Measurements from ENCODE around the gene ZNF587.
"Not testable (repeated sequence)": the region's sequence is repeated elsewhere in the genome, so short reads cannot be mapped to it uniquely, and the experiment has no call there.

Gene ZNF587

DNA sequence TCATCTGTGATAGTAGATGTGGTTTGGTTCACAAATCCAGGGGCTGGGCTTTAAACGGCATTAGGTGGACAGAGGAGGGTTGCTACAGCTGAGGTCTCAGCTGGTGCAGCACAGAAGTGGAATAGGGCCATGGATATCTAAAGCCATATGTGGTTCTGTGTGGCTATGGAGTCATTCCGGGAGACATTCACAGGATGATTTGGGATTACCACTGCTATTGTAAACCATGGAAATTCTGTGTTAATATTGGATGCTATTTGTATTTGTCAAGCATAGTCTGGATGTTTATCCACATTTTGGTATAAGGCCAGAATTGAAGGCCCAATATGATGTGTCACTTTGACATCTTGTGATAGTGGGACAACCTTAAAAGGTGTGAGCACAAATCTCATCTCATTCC, 26.5 kb upstream of the ZNF587 start:
- not testable (repeated sequence) for DNase-seq

DNA sequence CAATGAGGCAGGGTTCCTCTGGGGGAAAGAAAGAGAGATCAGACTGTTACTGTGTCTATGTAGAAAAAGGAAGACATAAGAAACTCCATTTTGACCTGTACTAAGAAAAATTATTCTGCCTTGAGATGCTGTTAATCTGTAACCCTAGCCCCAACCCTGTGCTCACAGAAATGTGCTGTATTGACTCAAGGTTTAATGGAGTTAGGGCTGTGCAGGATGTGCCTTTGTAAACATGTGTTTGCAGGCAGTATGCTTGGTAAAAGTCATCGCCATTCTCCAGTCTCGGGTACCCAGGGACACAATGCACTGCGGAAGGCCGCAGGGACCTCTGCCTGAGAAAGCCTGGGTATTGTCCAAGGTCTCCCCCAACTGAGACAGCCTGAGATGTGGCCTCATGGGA, 26.1 kb upstream of the ZNF587 start:
- DNase-seq: not testable (repeated sequence)

DNA sequence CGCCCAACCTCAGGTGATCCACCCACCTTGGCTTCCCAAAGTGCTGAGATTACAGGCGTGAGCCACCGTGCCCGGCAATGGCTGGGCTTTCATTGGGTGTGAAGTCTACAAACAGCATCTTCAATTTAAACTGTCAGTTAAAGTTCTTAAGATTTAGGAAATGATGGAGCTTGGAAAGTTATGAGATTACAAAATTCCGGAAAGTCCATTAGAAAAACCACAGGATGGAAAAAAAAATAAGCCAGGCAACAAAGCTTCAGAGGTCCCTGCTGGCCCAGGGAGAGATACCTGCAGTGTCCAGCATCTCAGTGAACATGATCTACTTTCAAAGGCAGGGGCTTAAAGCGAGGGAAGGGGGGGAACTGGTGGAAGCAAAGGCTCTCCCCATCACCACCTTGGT, 24.1 kb upstream of the ZNF587 start:
- no peak for DNase-seq

DNA sequence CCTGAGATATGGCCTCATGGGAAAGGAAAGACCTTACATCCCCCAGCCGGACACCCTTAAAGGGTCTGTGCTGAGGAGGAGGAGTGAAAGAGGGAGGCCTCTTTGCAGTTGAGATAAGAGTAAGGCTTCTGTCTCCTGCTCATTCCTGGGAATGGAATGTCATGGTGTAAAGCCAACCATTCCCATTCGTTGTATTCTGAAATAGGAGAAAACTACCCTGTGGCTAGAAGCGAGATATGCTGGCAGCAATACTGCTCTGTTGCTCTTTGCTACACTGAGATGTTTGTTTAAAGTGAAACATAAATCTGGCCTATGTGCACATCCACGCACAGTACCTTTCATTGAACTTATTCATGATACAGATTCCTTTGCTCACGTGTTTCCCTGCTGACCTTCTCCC, 20.3 kb upstream of the ZNF587 start:
- no peak for DNase-seq

DNA sequence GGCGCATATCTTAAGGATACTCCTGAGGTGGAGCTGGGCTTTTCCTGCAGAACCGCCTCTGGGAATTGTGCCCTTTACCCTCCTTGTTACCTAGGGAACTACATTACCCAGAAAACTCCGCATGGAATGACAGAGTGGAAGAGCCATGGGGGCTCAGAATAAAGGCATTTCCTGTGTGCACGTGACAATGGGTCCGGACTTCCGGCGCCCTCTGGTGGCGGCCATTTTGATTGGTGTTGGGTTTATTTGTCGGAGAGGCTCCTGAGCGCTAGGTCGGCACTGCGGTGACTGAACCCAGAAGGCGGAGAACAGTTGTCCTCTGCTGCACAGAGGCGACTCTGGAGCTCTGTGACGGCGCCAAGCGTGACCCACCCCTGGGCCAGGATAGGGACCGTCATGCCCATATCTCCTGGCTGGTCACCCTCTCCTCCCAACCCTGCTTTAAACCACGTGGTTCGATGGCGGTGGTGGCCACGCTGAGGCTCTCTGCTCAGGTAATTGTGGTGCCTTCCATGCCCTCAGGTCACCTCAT, 19.5 kb upstream of the ZNF587 start, which contains the start of gene ZNF587B:
TSS of gene ZNF587B (plus strand) at position 229 of the 532 bp plus-strand sequence. CDS start at position 459, 230 bp downstream.
- no peak for DNase-seq

DNA sequence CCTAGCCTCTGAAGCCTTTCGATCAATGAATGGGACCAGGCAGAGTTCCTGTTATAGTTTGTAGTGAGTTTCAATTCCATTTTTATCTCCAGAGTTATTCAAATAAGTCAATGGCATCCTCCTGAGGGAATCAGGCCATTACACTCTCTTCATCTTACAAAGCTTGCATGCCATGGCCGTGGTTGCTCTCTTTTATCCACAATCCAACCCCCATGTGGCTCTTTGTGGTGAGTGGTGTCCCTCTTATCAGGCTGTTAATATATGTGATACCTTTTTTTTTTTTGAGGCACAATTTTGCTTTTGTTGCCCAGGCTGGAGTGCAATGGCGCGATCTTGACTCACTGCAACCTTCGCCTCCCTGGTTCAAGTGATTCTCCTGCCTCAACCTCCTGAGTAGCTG, 12.7 kb upstream of the ZNF587 start:
- DNase-seq: not testable (repeated sequence)

DNA sequence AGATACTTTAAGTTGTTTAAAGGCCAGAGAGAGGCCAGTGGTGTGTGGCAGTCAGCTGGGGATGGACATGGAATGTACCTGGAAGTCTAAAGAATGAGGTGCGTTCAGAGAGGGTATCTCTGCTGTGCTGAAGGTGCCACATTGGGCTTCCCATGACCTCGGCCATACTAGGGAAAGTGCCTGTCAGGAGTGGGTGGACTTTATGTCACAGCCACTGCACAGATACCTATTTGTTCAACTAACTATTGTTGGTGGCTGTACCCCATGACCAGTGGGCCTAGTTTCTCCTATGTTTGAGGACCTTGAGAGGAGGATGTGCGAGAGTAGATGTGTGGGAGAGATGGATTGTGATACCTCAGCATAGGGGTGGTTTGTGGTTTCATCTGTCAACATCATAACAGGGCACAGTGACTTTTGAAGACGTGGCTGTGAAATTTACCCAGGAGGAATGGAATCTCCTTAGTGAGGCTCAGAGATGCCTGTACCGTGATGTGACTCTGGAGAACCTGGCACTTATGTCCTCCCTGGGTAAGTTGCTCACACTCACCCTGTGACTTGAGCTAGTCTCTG, 11.0 kb upstream of the ZNF587 start:
- DNase-seq: not testable (repeated sequence)

DNA sequence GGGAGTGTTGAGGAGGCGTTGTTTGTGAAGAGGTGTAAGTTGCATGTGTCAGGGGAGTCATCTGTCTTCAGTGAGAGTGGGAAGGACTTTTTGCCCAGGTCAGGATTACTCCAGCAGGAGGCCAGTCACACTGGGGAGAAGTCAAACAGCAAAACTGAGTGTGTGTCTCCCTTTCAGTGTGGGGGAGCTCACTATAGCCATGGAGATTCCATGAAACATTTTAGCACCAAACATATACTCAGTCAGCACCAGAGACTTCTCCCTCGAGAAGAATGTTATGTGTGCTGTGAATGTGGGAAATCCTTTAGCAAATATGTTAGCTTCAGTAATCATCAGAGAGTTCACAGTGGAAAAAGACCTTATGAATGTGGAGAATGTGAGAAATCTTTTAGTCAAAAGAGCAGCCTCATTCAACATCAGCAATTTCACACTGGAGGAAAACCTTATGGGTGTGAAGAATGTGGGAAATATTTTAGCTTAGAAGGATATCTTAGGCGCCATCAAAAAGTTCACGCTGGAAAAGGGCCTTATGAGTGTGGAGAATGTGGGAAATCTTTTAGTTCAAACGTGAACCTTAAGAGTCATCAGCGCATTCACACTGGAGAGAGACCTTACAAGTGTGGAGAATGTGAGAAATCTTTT, 8.4 kb upstream of the ZNF587 start:
- no peak for DNase-seq

DNA sequence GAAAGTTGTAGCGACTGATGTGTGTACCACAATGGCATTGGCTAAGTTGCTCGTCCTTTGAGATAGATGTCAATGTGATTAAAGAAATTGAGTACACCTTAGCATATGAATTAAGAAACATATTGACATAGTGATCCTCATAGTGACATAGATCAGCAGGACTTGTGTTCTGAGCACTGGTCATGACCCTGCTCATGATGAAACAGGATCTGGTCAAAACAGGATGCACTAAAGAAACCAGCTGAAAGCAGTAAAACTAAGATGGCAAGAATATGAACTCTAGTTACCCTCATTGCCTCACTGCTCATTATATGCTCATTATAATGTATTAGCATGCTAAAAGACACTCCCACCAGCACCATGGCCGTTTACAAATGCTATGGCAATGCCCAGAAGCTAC, 2.5 kb upstream of the ZNF587 start:
- not testable (repeated sequence) for DNase-seq

DNA sequence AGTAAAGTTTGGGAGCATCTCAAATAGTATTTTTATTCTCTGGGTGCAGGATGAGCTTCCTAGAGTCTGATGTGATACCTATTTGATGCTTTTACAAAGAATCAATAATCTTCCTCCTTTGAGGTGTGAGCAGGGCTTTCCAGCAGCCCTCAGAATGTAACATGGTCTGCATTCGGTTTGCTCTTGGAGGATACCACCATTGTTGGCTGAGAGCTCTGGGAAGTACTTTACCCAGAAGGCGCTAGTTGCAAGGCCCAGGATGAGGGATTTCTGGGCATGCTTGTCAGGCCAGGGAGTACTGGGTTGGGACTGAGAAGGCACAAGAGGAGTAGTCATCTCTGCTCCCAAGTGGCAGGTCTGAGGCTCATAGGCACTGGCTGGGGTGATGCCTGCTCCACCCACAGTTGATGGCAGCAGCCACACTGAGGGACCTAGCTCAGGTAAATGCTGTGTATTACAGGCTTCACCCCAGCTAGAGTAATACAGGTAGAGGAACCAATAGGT, 445 bp upstream of the ZNF587 start:
- not testable (repeated sequence) for DNase-seq

DNA sequence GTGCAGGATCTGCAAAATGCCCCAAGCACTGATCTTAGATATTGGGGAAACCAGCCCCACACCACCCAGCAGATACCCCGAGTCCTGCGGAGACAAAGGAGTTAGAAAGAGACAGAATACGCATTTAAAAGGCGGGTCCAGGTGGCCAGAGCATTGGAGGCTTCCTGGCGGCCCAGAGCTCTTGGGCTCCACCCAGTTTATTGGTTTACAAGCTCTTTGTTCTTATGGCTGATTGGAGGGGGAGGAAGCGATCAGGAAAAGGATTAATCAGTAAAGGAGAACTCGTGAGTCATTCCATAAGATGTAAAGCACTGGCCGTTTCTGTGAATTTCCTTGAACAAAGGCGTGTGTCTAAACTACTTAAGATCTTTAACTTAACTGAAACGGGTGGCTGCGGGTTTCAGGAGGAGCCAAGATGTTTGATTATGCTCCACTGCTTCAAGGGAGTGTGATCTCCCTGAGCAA, 926 bp downstream of the ZNF587 start:
- DNase-seq: no peak

DNA sequence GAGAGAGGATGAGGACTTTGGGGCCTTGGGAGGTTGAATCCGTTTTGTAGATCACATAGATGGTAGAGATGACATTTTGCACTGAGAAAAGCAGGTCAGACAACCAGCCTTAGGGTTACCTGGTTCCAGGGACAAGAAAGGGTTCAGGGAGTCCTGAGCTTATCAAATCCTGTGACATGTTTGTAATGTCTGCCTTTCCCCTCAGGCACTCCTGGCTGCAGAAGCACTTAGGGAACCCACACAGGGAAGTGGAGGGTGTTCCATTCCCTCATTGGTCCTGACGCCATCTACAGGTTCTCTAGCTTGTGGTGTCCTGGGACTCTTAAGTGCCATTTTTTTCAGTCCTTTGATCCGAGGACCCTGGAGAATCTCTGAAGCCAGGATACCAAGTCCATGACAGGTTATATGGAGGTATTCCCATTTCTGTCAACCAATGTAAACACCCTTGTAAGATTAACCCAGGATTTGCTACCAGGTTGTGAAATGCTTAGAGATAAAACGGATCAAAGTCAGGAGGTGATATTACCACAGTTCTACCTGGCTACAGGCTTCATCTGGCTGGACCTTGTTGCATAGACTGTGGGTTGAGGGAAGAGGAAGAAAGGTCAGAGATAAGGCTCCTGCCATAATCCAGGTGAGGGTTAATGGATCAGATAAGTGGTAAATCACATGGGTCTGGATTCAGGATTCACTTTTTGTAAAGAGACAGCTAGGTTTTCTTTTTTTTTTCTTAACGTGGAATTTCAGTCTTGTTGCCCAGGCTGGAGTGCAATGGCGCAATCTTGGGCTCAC, 2.3 kb downstream of the ZNF587 start:
- DNase-seq: not testable (repeated sequence)

DNA sequence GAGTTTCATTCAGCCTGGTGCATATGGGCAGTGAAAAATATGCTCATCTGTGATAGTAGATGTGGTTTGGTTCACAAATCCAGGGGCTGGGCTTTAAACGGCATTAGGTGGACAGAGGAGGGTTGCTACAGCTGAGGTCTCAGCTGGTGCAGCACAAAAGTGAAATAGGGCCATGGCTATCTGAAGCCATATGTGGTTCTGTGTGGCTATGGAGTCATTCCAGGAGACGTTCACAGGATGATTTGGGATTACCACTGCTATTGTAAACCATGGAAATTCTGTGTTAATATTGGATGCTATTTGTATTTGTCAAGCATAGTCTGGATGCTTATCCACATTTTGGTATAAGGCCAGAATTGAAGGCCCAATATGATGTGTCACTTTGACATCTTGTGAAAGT, 4.5 kb downstream of the ZNF587 start:
- DNase-seq: not testable (repeated sequence)

DNA sequence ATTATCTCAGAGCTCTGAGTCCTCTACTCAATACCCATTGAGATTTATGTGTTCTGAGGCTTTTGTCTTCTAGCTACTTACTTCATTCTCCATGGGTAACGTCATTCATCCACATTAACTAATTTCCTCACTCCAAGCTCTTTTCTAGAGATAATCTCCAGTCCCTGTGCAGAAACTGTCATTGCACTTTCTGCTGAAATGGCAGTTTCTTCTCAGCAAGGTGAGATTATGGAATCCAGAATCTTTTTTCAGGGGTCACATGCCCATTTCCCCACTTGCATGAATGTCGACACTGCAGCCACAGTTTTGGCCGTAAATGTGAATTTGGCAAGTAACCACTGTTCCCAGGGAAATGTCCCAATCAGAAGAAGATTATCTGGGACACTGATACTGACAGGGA, 12.7 kb downstream of the ZNF587 start:
- DNase-seq: not testable (repeated sequence)

DNA sequence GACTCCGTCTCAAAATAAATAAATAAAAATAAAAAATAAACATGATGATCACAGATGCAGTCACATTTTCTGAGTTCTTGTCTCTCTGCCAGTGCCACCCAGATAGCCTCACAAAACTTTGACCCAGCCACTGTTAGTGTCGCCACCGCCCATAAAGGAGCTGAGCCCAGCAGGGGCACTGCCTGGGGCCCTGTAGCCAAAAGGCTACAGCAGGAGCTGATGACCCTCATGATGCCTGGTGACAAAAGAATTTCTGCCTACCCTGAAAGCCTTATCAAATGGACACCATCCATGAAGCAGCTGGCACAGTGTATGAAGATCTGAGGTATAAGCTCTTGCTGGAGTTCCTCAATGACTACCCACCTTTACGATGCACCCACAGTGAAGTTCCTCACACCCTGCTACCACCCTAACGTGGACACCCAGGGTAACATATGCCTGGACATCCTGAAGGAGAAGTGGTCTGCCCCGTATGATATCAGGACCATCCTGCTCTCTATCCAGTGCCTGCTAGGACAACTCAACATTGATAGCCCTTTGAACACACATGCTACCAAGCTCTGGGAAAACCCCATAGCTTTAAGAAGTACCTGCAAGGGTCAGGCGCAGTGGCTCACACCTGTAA, 18.3 kb downstream of the ZNF587 start:
- no peak for DNase-seq

DNA sequence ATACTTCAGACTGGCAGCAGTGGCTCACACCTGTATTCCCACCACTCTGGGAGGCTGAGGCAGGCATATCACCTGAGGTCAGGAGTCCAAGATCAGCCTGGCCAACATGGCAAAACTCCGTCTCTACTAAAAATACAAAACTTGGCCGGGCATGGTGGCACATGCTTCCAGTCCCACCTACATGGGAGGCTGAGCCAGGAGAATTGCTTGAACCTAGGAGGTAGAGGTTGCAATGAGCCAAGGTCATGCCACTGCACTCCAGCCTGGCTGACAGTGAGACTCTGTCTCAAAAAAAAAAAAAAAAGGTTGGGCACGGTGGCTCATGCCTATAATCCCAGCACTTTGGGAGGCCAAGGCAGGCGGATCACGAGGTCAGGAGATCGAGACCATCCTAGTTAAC, 20.0 kb downstream of the ZNF587 start:
- not testable (repeated sequence) for DNase-seq

DNA sequence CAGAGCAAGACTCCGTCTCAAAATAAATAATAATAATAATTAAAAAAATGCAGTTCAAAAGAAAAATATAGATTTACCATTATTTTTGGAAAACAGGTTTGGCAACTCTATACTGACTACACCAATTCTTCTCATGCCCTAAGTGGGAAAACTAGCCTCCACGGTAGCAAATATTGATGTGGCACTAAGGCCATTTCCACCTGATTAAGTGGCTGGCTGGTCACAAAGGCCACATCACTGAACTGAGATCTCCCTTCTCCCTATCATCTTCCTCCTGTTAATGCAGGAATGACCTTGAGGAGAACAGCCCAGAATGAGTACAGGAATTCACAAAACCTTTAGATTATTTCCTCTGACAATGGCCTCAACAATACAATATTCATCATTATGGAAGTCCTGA, 20.6 kb downstream of the ZNF587 start:
- DNase-seq: no peak

DNA sequence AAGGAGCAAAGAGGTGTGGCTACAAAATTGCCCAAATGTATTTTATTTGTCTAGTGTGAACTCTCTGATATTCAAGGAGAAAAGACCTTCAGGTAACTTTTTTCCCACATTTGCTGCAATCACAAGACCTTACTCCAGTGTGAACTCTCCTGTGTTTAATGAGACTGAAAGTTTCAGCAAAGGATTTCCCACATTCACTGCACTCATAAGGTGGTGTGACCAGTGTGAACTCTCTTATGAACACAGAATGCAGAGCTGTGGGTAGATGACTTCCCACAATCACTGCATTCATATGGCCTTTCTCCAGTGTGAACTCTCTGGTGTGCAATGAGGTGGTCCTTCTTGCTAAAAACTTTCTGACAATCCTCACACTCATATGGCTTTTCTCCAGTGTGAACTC, 22.8 kb downstream of the ZNF587 start:
- DNase-seq: no peak

DNA sequence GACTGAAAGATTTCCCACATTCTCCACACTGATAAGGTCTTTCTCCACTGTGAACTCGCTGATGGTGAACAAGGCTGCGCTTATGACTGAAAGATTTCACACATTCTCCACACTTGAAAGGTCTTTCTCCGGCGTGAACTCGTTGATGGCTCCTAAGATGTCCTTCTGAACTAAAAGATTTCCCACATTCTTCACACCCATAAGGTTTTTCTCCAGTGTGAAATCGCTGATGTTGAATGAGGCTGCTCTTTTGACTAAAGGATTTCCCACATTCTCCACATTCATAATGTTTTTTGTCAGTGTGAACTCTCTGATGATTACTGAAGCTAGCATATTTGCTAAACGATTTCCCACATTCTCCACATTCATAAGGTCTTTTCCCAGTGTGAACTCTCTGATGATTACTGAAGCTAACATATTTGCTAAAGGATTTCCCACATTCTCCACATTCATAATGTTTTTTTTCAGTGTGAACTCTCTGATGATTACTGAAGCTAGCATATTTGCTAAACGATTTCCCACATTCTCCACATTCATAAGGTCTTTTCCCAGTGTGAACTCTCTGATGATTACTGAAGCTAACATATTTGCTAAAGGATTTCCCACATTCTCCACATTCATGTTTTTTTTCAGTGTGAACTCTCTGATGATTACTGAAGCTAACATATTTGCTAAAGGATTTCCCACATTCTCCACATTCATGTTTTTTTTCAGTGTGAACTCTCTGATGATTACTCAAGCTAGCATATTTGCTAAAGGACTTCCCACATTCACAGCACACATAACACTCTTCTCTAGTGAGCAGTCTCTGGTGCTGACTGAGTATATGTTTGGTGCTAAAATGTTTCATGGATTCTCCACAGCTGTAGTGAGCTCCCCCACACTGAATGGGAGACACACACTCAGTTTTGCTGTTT, 24.5 kb downstream of the ZNF587 start:
- not testable (repeated sequence) for DNase-seq

DNA sequence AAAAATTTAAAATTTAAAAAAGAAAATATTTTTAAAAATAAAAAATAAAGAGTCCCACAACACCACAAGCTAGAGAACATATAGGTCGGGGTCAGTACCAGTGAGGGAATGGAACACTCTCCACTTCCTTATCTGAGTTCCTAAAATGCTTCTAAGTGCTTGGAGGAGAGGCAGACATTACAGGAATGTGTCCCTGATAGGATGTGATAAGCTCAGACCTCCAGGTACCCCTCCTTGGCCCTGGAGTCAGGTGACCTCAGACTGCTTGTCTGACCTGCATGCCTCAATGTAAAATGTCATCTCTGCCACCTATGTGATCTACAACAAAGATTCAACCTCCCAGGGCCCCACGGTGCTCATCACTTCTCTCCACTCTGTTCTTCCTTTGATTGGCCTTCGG, 36.4 kb downstream of the ZNF587 start:
- no peak for DNase-seq

DNA sequence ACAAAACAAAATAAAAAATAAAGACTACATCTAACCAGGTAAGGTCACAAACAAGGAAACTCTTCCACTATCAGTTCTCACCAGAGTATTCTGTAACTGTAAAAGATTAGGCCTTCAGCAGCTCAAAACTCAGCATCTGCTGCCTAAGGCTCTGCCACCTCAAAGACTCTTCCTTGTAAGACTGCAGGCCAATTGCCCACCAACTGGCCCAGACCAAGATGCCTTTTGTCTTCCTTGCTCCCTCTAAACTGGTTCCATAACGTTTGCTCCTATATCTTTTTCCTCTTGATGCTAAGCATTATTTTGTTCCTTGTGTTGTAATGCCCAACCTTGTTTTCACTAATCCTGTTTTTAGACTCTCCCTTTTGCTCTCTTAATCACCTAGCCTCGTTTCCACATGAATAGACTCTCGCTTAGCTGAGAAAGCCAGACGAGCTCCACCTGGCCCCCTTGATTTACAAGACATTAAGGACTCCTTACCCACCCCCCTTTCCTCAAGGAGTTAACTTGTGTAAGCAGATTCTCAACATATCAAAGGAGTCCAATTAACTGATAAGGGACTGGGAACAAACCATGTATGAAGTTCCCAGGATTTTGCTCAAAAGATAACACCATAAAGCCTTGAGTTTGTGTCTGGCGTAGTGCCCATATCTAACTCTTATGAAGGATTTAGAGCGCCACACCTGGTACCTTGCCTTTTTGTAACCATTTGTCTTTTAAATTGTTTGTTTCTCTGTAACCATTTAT, 37.7 kb downstream of the ZNF587 start:
- DNase-seq: no peak
